Right forelimb (tissue), 1 donor: Measurements from ENCODE around the gene TTC21A.

ENCODE experiments used
- DNase-seq: peaks from one replicate; pipeline ENCODE4 v3.0.0-alpha.2; 2018

The TTC21A gene

GRCh38 chr3:39098473-39099000 lies 8.9 kb upstream of the TTC21A start:
- DNase-seq, result no peak

- DNase-seq, result no peak
Observed at GRCh38 chr3:39099242-39099641, 8.2 kb upstream of the TTC21A start.

GRCh38 chr3:39099738-39100499 lies 7.6 kb upstream of the TTC21A start:
- DNase-seq, result no peak

DNA sequence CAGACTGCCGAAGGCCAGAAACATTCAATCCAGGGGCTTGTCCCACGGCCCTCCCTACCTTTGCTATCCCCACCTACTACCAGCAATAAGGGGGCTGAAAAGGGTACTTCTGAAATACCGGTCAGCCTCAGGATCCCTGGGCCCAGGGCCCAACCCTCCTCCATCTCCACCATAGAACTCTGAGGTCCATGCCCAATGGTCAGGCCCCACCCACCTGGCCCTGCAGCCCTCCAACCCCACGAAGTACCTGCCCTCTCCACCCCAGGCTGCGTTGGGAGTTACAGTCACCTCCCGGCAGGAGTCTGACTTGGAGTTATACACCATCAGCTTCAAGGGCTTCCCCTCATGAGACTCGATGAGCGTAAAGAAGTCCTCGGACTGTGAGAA lies 7.0 kb upstream of the TTC21A start:
- DNase-seq, result no peak

- no peak for DNase-seq
Observed at GRCh38 chr3:39101022-39101689, 6.3 kb upstream of the TTC21A start.

DNA sequence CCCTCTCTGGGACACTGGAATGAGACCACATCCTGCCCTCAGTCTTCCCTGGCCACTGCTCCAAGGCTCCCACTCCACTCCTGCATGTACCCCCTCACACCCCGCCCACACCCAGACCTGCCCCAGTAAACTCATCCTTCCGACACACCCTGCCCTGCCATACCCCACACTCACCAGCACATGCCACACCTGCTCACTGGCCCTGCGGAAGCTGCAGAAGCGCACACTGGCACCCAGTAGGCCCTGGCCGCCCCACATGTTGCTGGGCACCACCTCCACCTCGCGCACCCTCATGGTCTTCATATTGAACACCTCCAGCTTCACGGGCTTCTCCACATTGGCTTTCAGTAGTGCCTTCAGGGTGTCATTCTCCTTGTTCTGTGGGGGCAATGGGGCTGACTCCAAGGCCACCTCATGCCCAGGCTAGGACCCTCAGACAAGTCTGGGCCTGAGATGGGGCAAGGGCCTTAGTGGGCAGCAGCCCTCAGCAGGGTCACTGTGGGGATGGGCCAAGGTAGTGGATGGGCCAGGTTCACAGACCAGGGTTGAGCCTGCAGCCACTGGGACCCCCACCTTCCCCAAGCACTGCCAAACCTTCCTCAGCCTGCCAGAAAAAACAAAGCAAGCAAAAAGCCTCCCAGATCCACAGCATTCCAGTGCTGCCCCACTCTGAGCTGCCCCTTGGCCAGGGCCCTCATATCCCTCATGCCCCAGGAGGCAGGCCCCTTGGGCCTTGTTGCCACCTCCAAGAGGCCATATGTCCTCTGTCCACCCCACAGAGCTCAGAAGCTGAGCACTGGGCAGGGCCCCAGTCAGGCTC lies 4.8 kb upstream of the TTC21A start:
- no peak for DNase-seq

GRCh38 chr3:39103324-39103693 lies 4.2 kb upstream of the TTC21A start:
- no peak for DNase-seq

DNA sequence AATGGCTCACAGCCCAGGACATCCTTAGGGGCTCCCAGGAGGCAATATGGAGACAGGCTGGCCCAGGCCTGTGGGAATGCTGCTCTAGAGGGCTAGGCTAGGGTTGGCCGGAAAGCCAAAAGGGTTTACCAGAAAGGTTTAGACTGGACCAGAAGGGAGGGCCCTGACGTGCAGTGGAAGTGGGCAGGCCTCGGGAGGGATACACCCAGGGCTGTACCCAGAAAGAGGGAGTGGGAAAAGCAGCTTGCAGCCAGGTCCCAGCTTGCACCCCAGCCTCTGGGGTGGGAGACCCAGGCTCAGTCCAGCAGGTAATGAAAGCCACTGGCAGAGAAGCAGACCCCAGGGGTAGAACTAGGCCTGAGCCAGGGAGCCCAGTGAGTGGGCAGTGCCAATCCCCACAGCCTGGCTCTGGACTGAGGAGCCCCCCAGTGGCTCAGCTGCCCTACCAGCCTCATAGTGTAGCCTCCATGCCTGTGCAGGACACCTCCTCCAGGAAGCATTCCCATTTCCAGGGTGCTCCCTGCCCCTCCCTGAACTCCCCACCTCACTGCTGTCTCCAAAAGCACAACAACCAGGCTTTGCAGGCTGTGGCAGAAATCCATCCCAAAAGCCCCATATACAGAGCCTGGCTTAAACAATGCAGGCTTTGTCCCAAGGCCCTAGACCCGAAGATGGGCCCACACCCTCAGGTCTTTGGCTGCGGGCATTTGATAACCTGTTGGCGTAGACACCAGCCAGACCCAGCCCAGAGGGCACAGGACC lies 3.5 kb upstream of the TTC21A start:
- no peak for DNase-seq

- DNase-seq, result no peak
Observed at GRCh38 chr3:39104961-39105686, 2.4 kb upstream of the TTC21A start.

DNA sequence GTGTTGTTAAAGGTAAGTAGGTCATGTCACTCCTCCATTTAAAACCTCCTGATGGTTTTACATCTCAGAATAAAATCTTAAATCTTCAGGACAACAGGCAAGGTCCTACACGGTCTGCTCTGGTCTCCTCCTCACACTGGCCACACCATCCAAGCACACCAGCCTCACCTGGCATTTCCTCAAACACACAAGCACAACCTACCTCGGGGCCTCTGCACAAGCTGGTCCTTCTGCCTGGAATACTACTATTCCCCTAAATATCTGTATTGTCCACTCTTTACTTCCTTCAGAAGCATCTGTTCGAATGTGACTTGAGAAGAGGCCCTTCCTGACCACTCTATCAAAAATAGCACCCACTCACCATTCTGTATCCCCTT lies 1.8 kb upstream of the TTC21A start:
- DNase-seq, result no peak

DNA sequence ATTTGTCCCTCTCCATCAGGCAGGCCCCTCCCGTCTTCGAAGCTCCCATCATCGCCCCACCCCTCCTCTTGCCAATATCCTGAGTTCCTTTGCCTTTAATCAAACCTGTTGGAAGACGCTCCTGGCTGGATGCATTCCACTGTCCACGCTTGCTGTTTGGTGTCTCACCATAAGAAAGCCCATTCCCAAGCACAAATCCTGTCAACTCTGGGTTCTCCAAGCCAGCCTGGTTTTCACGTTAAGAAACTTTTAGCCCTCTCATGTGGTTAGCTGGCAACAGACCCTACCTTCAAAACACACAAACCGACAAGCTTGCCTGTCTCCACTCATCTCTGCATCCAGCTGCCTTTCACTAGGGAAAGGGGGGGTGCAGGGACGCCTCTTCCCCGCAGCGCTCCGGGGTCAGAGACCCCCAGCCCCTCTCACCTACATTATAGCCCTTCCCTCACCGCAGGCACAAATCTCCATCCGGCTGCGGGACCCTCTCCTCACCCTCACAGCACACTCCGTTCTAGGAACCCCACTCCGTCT lies 1.1 kb upstream of the TTC21A start:
- no peak for DNase-seq

DNA sequence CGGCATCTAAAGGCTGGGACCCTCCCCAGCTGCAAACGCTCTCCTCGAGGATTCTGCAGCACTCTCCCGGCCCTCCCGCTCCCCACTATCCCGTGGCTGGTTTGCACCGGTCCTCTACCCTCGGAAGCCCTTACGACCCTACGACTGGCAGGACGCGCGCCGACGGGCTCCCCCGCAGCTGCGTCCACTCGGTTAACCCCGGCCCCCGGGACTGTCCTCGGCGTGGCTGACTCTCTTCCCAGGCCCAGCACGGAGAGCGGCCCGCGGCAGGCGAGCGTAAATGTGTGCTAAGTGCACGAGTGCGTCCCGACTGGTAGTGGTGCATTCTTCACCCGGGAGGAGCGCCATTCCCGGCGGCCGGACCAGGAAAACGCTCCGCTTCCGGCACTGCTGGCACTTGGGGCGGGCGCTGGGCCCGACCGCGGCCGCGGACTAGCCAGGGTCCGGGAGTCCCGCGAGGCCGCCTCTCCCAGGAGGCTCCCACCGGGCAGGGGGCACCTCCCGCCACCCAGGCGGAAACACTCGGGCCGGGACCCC lies 561 bp upstream of the TTC21A start:
- DNase-seq, result peak; percentile 79

DNA sequence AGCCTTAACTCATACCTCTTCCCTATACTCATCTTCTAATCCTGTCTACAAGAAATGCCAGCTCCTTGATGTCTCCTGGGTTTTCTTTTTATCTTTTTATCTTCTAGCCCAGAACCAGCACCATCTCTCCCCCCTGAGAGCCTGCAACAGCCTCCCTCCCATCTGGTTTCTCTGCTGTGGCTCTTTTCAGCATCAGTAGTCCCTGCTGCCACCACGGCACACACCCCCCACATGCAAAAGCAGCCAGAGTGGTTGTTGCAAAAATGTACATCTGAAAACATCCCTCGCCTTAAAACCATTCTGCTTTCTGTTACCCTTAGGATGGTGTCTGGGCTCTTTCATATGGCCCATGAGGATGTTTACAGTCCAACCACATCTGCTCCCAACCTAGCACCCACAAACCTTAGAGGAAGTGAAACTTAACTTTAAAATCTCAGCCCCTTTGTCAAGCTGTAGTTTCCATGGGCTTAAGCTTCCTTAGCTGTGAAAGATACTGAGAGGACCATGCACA lies 775 bp downstream of the TTC21A start:
- no peak for DNase-seq

DNA sequence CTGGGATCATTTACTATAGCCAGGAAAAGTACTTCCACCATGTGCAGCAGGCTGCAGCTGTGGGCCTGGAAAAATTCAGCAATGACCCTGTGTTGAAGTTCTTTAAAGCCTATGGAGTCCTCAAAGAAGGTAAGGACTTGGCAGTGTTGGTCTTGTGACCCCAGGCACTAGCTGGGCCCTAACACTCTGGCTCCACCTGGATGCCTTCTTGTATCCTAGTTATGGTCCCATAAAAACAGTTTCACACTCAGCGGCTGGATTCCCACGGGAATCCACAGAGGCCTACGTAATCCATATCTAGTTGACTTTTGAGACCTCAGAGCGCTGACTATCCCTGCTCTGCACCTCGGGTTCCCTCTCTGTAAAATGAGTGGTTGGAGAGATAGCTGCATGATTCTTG lies 1.6 kb downstream of the TTC21A start:
- no peak for DNase-seq

- no peak for DNase-seq
Observed at GRCh38 chr3:39110041-39110639, 2.7 kb downstream of the TTC21A start.

GRCh38 chr3:39112113-39112512 lies 4.6 kb downstream of the TTC21A start:
- no peak for DNase-seq

DNA sequence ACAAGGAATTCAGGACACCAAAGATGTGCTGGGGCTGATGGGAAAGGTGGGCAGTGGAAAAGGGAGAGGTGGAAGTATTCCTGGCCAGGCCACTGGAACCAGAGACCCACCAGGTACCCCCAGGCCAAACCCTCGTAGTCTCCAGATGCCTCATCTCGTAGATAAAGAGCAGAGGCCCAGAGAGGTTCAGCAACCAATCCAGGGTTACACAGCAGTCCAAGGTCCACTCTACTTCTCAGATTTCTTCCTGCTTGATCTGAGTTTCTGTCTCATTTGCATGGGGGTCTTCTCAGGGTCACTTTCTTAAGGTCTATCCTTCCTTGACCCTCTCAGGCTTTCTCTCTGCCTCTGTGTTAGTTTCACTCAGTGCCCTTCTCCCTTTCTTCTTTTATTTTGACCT lies 5.1 kb downstream of the TTC21A start:
- no peak for DNase-seq

DNA sequence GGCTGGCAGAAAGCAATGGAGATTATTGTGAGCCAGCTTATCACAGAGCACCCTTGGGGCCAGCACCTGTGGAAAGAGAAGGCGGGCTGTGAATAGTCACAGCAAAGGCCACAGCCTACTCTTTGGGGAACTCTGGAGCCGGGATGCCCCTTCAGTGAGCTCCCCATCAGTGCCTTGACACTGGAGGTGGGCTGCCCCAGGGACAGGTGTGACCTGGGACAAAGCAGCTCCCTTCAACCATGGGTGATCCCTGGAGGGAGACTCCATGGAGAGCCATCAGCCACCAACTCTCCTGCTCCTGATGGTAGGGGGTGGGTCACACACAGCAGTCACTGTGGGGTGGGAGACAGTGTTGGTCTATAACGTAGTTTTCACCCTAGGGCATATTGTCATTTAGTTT lies 5.8 kb downstream of the TTC21A start:
- peak; percentile 30 for DNase-seq

GRCh38 chr3:39114456-39114855 lies 7.0 kb downstream of the TTC21A start:
- no peak for DNase-seq

- DNase-seq, result no peak
Observed at GRCh38 chr3:39115870-39116269, 8.4 kb downstream of the TTC21A start.

DNA sequence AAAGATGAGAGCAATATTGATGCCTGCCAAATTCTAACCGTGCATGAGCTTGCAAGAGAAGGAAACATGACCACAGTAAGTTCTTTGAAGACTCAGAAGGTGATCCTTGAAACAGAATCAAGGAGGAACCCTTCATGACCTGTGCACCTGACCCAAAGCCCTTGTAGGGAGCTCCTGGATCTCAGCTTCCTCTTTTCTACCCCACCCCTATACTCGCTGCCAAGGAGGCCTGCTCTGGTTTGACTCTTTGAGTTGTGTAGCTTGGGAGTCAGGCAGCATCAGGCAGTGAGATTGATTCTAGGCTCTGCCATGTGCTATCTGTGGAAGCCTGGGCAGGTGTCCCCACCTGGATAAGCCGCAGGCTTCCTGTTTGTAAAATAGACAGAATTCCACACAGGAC lies 10.6 kb downstream of the TTC21A start:
- no peak for DNase-seq
